GM18868 (cell line): Measurements from ENCODE around the gene UNC45A.

ENCODE experiments used
- ATAC-seq: cut with Tn5 transposase; IDR thresholded peaks from one replicate; pipeline ENCODE4 v1.9.1; 2021; ENCODE audit warnings: mild to moderate bottlenecking, moderate library complexity; ENCODE audit not compliant: unreplicated experiment

Gene UNC45A

DNA sequence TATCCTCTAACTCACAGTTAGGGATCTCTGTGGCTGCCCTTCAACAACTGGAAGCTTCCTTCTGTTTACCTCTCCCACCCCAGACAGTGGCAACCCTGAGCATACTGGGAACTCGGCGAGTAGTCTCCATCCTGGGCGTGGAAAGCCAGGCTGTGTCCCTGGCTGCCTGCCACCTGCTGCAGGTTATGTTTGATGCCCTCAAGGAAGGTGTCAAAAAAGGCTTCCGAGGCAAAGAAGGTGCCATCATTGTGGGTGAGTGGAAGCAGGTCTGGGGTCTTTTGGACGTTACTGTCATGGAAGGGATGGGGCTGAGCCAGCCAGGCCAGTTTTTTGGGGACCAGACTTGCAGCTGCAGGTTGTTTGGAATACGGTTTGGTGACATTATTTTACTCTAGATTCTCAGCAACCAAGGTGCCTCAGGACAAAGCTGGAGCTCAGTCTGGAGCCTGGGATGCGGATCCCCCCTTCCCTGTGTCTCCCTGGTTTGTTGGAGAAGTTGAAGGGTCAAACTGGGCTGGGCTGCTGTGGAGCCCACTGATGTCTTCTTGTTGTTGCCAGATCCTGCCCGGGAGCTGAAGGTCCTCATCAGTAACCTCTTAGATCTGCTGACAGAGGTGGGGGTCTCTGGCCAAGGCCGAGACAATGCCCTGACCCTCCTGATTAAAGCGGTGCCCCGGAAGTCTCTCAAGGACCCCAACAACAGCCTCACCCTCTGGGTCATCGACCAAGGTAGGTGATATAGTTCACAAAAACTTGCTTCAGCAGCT lies 7.5 kb downstream of the UNC45A start:
- ATAC-seq, result no peak

GRCh38 chr15:90945091-90945490 lies 10.0 kb downstream of the UNC45A start:
- ATAC-seq, result no peak

DNA sequence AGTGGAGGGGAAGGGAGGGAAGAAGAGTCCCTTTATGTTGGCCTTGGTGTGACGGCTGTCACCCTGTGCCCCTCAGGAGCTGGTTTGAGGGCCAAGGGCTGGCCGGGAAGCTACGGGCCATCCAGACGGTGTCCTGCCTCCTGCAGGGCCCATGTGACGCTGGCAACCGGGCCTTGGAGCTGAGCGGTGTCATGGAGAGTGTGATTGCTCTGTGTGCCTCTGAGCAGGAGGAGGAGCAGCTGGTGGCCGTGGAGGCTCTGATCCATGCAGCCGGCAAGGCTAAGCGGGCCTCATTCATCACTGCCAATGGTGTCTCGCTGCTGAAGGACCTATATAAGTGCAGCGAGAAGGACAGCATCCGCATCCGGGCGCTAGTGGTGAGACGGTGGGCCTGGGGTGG lies 11.5 kb downstream of the UNC45A start:
- ATAC-seq, result no peak

GRCh38 chr15:90946941-90947576 lies 12.0 kb downstream of the UNC45A start:
- no peak for ATAC-seq

DNA sequence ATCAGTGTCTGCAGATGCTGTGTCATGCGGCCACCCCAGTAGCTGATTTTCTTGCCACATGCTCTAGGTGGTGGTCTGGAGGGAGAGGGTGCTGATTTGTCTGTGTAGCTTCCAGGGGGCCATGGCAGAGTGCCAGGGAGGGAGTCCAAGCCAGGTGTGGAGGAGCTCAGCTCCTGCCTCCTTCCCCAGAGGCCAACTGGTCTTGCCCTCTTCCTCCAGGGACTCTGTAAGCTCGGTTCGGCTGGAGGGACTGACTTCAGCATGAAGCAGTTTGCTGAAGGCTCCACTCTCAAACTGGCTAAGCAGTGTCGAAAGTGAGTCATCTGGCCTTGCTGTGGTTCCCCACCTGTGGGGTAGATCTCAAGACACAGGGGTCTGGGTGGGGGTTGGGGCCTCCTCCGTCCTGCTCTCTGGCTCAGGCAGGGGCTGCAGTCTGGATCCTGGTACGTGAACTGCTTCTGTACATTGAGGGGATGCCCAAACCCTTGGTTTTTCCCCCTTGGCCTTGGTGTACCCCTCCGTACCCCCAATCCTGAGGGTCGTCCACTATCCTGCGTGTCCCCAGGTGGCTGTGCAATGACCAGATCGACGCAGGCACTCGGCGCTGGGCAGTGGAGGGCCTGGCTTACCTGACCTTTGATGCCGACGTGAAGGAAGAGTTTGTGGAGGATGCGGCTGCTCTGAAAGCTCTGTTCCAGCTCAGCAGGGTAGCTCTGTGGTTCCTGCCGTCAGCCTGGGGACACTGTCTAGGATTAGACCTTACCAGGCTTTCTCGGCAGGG lies 12.7 kb downstream of the UNC45A start:
- ATAC-seq, result no peak

DNA sequence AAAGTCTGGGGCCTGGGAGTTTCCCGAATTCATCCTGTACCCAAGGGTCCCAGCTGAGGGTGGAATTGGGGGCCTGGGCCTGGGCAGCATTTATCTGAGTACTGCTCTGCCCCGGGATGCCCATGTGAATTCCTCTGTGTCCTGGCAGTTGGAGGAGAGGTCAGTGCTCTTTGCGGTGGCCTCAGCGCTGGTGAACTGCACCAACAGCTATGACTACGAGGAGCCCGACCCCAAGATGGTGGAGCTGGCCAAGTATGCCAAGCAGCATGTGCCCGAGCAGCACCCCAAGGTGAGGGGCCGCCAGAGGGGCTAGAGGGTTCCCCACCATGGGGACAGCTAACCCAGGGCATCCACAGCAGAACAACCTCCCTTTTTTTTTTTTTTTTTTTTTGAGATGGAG lies 13.4 kb downstream of the UNC45A start:
- no peak for ATAC-seq

- no peak for ATAC-seq
Observed at GRCh38 chr15:90949979-90950675, 15.0 kb downstream of the UNC45A start.

DNA sequence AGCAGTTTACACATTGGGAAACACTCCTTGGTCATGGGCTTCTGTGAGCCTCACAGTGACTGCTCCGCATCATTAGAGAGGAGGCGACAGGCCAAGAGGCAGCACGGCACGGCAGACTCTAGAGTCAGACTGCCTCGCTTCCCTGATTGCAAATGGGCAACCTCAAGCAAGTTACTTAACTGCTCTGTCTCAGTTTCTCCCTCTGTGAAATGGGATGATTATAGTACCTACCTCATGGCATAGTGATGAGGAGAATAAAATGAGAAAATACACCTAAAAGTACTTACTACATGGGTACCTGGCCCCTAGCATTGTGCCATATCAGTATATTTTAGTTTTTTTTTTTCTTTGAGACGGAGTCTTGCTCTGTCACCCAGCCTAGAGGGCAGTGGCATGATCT lies 15.6 kb downstream of the UNC45A start:
- ATAC-seq, result no peak

DNA sequence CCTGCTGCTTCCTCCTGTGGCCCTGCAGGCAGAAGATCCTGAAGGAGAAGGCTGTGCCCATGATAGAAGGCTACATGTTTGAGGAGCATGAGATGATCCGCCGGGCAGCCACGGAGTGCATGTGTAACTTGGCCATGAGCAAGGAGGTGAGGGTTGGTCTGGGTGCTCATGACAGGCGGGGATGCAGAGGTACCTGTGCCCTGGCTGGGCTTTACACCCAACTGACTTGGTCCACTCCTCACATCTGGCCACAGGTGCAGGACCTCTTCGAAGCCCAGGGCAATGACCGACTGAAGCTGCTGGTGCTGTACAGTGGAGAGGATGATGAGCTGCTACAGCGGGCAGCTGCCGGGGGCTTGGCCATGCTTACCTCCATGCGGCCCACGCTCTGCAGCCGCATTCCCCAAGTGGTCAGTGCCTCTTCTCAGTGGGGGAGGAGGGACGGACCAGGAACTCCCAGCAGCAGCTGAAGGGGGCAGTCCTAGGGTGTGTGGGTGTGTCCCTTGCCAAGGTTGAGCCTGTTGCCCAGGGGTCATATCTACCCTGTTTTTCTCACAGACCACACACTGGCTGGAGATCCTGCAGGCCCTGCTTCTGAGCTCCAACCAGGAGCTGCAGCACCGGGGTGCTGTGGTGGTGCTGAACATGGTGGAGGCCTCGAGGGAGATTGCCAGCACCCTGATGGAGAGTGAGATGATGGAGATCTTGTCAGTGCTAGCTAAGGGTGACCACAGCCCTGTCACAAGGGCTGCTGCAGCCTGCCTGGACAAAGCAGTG lies 18.0 kb downstream of the UNC45A start:
- no peak for ATAC-seq

DNA sequence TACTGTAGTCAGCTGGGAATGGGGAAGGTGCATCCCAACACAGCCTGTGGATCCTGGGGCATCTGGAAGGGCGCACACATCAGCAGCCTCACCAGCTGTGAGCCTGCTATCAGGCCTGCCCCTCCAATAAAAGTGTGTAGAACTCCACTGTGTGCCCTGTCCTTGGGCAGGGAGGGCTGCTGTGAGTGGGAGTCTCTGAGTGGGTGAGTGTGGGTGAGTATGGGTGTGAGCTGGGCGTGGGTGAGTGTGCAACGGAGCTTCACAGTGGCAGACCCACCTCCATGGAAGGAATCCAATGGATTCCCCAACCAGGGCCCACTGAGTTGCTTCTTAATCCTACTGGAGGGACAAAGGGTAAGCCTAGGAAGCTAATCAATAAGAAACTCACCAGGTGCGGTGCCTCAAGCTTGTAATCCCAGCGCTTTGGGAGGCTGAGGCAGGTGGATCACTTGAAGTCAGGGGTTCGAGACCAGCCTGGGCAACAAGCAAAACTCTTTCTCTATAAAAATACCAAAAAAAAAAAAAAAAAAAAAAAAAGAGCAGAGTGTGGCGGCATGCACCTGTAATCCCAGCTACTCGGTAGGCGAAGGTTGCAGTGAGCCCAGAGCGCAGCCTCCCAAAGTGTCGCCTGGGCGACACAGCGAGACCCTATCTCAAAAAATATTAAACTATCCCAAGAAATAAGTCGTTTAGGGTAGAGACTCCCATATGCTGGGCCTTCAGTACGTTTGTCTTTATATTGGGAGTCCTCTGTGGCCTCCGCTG lies 19.0 kb downstream of the UNC45A start:
- no peak for ATAC-seq

GRCh38 chr15:90954712-90955623 lies 19.9 kb downstream of the UNC45A start, which contains the start of gene RCCD1:
Gene RCCD1, plus strand, starts transcription at chr15:90954884. Its CDS starts 1,851 bp downstream, at chr15:90956735.
- peak; percentile 95 for ATAC-seq

GRCh38 chr15:90955624-90956273 lies 20.7 kb downstream of the UNC45A start:
- ATAC-seq, result no peak

GRCh38 chr15:90956274-90957030 lies 21.4 kb downstream of the UNC45A start:
- ATAC-seq, result no peak

DNA sequence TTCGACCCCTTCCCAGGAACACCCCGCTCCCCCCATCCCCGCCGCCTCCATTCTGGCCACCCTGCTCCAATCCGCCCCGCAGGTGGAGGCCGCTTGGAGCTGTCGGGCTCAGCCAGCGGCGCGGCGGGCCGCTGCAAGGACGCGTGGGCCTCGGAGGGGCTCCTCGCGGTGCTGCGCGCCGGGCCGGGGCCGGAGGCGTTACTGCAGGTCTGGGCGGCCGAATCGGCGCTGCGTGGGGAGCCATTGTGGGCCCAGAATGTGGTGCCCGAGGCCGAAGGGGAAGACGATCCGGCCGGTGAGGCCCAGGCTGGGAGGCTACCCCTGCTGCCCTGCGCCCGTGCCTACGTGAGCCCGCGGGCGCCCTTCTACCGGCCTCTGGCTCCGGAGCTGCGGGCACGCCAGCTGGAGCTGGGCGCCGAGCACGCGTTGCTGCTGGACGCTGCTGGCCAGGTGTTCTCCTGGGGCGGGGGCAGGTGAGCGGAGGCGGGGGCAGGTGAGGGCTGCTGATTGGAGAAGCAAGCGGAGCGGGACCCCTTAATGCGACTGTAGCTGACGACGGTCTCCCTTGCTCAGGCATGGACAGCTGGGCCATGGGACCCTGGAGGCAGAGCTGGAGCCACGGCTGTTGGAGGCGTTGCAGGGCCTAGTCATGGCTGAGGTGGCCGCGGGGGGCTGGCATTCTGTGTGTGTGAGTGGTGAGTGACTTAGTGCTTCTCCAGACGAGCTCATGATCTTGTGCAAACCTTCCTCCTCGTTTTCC lies 22.1 kb downstream of the UNC45A start:
- no peak for ATAC-seq

DNA sequence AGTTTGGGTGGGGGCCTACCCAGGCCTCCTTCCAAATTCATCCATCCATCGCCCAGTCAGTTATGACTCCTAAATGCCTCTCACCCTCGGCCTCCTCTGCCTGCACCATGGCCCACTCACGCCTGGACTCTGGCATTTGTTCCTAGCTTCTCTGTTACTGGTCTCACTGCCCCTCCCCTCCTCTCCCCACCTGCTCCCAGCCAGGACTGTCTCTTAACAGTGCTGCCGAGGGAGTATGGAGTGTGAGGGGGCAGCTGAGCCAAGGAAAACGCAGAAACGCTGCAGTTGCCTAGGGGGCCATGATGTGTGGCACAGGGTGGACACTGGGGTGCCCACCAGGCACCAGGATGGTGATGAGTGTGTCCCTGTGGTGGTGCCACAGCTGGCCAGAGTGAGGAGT lies 22.7 kb downstream of the UNC45A start:
- ATAC-seq, result no peak

DNA sequence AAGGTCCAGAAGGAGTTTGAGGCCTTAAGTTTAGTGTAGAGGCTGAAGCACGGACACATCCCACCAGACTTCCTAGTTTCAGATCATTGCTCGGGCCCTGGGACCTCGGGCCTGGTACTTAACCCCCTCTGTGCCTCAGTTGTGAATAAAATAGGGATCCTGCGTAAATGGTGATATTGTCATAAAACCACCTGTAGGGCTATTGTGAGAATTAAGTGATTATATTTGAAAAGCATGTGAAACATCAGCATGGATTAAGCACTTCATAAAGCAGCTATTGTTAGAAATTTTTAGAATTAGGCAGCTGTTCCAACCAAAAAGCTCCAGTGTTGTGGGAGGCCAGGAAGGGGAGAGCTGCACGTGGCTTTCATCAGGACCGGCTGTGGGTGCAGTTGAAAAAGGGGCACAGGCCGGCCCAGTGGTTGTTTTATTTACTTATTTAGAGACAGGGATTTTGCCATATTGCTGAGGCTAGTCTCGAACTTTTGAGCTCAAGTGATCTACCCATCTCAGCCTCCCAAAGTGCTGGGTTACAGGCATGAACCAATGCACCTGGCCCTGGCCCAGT lies 24.0 kb downstream of the UNC45A start:
- no peak for ATAC-seq
